GM15510 (cell line): ENCODE data around the gene SIRT3.
A peak's percentile ranks its signal among the peaks of the same experiment; 100 is the strongest.

Experiments
- POLR2A ChIP-seq: IDR thresholded peaks from 3 replicates; pipeline ENCODE4 v1.6.1; 2011; ENCODE audit warnings: borderline replicate concordance; ENCODE audit not compliant: insufficient read length; ENCODE audit errors: extremely low read depth

Gene SIRT3

DNA sequence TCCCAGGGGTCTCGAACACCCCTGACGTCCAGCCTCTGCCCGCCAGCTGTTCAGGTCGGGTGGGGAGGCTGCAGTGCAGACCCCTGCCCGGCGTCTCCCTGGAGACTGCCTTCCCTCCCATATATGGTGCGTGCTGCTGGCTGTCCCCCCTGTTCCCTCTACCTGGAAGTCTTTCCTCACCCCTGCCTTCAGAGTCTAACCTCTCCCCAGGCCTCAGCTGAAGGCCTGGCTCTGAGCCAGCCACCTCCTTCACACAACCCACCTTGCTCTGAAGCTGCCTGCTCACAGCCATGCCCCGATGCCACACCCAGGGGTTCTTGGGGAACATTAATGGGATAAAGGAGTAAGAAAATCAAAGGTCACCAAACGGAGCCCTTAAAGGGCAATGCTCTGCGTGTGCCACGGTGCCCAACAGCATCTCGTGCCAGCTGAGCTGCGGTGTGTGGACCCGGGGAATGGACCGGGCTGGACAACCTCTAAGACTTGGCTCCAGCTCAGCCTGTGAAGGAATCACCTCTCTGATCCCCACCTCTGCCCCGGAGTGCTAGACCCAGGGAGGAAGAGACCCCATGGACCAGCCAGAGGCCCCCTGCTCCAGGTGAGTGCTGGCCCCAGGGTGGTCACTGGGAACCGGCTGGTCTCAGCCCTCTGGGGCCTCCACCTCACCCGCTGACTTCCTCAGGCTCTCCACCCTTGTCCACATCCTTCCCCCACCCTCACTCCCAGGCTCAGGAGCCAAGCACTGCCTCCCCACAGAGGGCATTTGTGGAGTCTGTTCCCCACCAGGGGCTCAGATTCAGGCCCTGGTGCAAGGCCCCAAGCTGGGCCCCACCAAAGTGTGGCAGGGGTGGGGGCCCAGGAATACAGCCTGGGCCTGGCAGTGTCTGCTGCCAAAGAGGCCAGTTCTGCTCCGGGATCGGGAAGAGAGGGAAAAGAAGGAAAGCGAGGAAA is 42.1 kb upstream of the SIRT3 start, which contains the start of gene NLRP6:
TSS of gene NLRP6 (plus strand) at position 407 of the 951 bp plus-strand sequence. CDS start at position 570, 163 bp downstream.
- no peak for TF ChIP-seq POLR2A

DNA sequence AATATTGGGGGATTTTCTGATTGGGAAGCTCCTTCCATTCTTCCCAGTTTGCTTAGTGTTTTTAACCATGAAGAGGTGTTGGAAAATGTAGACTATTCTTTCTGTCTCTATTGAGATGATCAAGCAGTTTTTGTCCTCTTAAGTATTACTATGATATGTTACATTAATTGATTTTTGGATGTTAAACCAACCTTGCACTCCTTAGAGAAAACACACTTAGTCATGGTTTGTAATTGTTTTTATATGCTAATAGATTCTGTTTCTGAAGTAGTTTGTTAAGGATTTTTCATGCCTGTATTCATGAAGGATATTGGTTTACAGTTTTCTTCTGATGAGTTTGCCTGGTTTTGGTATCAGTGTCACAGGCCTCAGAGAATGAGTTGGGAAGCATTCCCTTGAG is 40.1 kb upstream of the SIRT3 start:
- no peak for TF ChIP-seq POLR2A

- no peak for TF ChIP-seq POLR2A
Observed at GRCh38 chr11:272931-273198, 36.7 kb upstream of the SIRT3 start.

- TF ChIP-seq POLR2A, result no peak
Observed at GRCh38 chr11:272195-272930, 36.2 kb upstream of the SIRT3 start.

DNA sequence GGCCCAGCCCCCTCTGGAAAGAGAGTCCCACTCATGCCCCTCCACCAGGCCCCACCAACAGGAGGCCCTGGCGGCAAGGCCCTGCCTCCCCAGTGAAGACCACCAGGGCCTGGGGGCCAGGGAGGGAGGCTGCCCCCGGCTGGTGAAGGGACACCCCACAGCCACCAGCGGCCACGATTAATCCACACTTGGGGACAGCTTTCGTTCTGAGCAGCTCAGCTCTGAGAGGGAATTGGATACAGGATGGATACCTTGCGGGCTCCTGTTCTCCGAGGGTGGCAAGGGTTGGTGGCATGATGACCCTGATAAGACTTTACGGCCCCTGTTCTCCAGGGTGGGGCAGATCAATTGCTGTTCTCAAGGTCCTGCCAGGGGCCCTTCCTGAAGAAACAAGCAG is 35.2 kb upstream of the SIRT3 start:
- TF ChIP-seq POLR2A, result no peak

DNA sequence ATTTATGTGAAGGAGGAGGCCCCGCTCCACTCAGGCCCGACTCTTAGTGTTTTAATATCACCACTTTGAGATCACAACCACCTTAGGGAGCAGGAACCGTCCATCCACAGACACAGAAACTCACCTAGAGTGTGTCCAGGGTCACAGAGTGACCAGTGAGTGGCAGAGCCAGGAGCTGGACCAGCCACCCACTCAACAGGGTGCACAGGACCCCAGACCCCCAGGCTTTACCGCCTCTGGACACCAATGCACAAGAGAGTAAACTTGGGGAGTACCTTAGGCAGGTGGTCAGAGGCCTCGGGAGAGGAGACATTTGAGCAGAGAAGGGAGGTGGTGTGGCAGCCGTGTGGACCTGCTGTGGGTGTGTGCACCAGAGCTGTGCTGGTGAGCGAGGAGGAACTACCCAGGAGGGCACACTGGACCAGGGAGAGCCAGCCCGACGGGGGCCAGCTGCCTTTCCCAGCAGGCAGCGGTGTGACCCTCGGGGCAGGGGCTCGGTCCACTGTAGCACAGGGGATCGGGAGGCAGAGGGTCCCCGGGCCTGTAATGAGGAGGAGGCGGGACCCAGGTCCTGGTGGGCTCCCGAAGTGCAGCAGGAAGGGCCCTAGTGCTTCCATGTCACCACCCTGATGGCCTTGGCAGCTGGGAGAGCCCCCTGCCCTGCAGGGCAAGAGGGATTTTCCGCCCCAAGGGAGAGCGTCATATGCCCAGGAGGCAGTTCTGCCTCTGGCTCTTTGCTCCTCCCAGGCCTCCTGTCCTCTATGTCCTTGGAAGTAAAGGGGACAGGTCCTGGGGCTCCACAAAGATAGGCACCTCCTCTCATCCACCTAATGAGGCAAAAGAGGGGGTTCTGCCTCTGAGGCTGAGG is 34.5 kb upstream of the SIRT3 start:
- TF ChIP-seq POLR2A, result no peak

DNA sequence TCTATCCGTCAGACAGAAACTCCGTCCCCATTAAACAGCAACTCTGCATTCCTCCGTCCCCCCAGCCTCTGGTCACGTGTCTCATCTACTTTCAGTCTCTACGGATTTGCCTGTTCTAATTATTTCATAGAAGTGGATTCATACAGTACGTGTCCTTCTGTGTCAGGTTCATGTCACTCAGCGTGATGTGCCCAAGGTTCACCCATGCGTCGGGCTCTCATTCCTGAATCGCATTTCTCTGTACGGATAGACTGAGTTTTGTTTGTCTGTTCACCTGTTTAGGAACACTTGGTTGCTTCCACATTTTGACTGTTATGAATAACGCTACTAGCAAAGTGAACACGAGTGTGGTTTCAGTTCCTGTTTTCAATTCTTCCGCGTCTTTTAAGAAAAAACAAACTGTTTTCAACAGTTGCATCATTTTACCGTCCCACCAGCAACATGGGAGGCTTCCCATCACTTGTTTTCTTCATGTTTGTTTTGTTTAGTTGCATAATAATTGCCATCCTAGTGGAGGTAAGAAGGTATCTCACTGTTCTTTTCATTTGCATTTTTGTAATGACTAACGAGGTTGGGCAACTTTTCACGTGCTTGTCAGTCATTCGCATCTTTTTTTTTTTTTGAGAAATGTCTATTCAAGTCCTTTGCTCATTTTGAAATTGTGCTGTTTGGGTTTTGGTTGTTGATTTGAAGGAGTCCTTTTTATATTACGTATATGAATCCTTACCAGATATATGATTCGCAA is 33.2 kb upstream of the SIRT3 start:
- peak; percentile 36 for TF ChIP-seq POLR2A

GRCh38 chr11:268716-269145 is 32.6 kb upstream of the SIRT3 start:
- TF ChIP-seq POLR2A, result peak; percentile 8

DNA sequence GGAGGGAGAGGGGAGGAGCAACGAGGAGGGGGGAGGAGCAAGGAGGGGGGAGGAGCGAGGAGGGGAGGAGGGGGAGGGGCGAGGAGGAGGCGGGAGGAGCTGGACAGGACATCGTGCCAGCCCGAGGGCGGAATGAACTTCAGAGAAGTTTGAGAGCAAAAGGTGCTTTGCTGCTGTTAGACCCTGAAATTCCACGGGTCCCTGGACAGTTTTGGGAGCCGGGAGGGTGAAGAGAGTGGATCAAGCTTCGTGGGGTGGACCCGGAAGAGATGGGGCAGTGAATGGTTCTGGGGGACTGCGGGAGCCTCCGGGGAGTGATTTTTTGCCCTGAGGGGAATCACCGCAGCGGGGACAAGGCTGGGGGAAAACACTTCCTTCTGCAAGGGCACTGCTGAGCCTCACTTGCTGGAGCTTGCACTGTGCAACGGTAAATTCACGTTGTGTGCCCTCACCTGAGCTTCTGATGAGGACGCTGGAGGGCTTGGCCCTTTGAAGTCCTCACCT is 31.4 kb upstream of the SIRT3 start:
- TF ChIP-seq POLR2A, result peak; percentile 55

GRCh38 chr11:266676-267439 is 30.7 kb upstream of the SIRT3 start:
- no peak for TF ChIP-seq POLR2A

GRCh38 chr11:261624-262023 is 25.5 kb upstream of the SIRT3 start:
- no peak for TF ChIP-seq POLR2A

DNA sequence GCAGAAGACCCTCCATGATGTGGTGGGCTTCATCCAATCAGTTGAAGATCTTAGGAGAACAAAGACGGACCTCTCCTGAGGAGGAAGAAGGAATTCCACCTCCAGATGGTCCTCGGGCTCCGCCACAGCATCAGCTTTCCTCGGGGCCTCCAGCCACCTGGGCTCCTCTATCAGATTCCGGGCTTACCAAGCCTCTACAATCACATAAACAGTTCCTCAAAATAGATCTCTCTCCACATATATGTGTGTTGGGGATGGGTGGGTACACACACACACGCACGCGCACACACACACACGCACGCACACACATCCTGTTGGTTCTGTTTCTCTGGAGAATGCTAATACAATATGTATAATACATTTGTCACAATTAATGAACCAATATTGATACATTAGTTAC is 23.3 kb upstream of the SIRT3 start:
- no peak for TF ChIP-seq POLR2A

GRCh38 chr11:257766-258493 is 21.8 kb upstream of the SIRT3 start:
- TF ChIP-seq POLR2A, result no peak

DNA sequence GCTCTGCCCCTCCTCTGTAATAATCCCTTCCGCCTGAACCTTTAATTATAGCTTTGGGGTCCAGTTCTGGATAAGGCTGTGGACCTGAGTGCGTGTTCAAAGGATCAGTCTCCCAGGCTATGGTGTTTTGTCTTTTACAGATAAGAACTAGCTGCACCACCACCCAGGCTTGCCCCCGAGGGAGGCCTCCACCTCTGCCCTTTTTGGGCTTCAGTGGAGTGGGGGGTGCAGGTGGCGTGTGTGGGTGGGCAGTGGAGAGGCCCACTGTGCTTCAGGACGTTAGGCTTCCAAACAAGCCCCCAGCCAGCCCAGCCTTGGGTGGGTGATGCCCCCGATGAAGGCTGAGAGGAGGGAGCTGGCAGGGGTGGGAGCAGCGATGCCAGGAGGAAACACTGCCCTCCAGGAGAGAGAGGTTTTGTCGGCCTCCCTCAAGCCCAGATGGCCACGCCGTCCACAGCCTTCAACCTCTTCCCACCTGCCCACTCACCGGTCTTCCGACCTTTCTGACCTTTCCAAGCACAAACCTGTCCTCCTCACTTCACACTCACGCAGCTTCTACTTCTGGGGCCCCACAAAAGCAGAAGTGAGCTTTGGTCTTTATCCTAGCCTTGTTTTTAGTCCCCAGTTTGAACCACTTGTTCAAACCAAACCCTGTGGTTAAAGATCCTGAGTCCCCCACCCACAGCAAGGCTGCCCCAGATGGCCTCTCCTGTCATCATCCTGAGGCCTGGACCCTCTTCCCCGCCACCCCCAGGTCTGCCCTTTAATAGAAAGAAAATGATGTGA is 21.0 kb upstream of the SIRT3 start:
- no peak for TF ChIP-seq POLR2A
